Measurements from ENCODE around the gene ALG2.
A peak's percentile ranks its signal among the peaks of the same experiment; 100 is the strongest.

ALG2 gene

DNA sequence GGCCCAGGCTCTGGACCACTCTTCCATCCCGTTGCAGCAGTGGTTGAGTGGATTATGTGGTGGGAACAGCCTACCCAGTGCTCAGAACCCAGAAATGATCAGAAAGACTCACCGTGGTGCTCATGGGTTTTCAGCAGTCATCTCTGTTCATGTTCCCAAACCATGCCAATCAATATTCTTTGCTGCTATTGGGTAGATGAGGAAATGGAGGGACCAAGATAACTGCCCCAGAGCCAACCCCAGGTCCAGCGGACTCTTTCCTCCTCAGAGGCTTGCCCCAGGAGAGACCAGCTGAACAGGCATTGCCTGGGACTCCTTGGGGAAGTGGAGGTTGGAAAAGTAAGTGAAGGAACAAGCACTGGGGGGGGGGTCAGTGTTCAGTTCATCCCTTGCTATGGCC, 38.1 kb downstream of the ALG2 start:
- H3K27ac ChIP-seq (replicated peaks): no peak overlapping the region
- no peak for DNase-seq (ENCODE audit: low read depth in 1 of 2, low spot score in 1 of 2)
- H3K27me3 ChIP-seq (ENCODE audit: insufficient read depth, poor library complexity, severe bottlenecking): no peaks in the 10 kb centered on the region
- TF ChIP-seq, protein P1, sequence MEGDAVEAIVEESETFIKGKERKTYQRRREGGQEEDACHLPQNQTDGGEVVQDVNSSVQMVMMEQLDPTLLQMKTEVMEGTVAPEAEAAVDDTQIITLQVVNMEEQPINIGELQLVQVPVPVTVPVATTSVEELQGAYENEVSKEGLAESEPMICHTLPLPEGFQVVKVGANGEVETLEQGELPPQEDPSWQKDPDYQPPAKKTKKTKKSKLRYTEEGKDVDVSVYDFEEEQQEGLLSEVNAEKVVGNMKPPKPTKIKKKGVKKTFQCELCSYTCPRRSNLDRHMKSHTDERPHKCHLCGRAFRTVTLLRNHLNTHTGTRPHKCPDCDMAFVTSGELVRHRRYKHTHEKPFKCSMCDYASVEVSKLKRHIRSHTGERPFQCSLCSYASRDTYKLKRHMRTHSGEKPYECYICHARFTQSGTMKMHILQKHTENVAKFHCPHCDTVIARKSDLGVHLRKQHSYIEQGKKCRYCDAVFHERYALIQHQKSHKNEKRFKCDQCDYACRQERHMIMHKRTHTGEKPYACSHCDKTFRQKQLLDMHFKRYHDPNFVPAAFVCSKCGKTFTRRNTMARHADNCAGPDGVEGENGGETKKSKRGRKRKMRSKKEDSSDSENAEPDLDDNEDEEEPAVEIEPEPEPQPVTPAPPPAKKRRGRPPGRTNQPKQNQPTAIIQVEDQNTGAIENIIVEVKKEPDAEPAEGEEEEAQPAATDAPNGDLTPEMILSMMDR (IDR thresholded peaks at IDR 0.05; ENCODE audit: insufficient read depth, low read length): no peak
- TF ChIP-seq POLR2AphosphoS5 (IDR thresholded peaks at IDR 0.05; ENCODE audit: low read depth) (no peak), SPI1 (IDR thresholded peaks at IDR 0.05; ENCODE audit: borderline replicate concordance, low read depth) (no peak), GABPA (IDR thresholded peaks at IDR 0.05; ENCODE audit: low read depth) (no peak)
- TF ChIP-seq, protein P2, sequence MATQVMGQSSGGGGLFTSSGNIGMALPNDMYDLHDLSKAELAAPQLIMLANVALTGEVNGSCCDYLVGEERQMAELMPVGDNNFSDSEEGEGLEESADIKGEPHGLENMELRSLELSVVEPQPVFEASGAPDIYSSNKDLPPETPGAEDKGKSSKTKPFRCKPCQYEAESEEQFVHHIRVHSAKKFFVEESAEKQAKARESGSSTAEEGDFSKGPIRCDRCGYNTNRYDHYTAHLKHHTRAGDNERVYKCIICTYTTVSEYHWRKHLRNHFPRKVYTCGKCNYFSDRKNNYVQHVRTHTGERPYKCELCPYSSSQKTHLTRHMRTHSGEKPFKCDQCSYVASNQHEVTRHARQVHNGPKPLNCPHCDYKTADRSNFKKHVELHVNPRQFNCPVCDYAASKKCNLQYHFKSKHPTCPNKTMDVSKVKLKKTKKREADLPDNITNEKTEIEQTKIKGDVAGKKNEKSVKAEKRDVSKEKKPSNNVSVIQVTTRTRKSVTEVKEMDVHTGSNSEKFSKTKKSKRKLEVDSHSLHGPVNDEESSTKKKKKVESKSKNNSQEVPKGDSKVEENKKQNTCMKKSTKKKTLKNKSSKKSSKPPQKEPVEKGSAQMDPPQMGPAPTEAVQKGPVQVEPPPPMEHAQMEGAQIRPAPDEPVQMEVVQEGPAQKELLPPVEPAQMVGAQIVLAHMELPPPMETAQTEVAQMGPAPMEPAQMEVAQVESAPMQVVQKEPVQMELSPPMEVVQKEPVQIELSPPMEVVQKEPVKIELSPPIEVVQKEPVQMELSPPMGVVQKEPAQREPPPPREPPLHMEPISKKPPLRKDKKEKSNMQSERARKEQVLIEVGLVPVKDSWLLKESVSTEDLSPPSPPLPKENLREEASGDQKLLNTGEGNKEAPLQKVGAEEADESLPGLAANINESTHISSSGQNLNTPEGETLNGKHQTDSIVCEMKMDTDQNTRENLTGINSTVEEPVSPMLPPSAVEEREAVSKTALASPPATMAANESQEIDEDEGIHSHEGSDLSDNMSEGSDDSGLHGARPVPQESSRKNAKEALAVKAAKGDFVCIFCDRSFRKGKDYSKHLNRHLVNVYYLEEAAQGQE (IDR thresholded peaks at IDR 0.05; ENCODE audit: insufficient replicate concordance, low read depth): no peak
- no peak overlapping the region for H3K4me3 ChIP-seq (replicated peaks; ENCODE audit: insufficient read depth, low read length)

DNA sequence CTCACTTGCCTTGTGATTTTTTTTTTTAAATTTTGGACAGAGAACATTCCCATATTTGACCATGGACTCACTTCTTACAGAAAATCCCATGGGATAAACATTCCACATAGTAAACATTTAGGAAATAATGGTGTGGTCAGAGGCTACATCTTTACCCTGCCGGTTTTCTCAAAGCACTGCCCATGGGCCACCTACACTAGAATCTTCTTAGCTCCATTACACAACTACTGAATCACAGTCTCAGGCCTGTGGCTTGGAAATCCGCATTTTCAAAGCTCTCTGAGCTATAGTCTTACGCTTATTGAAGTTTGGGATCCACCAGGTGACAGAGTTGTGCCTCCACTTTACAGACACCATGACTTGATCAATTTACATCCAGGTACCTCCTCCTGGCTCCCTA, 39.4 kb downstream of the ALG2 start:
- H3K4me3 ChIP-seq (replicated peaks; ENCODE audit: insufficient read depth, low read length): no peak overlapping the region
- no peak for DNase-seq (ENCODE audit: low read depth in 1 of 2, low spot score in 1 of 2)
- TF ChIP-seq, protein P2 (IDR thresholded peaks at IDR 0.05; ENCODE audit: insufficient replicate concordance, low read depth): no peak
- TF ChIP-seq, protein P1 (IDR thresholded peaks at IDR 0.05; ENCODE audit: insufficient read depth, low read length): no peak
- TF ChIP-seq GABPA (IDR thresholded peaks at IDR 0.05; ENCODE audit: low read depth) (no peak), SPI1 (IDR thresholded peaks at IDR 0.05; ENCODE audit: borderline replicate concordance, low read depth) (no peak), POLR2AphosphoS5 (IDR thresholded peaks at IDR 0.05; ENCODE audit: low read depth) (no peak)
- no peak overlapping the region for H3K27ac ChIP-seq (replicated peaks)
- no peaks in the 10 kb centered on the region for H3K27me3 ChIP-seq (ENCODE audit: insufficient read depth, poor library complexity, severe bottlenecking)

DNA sequence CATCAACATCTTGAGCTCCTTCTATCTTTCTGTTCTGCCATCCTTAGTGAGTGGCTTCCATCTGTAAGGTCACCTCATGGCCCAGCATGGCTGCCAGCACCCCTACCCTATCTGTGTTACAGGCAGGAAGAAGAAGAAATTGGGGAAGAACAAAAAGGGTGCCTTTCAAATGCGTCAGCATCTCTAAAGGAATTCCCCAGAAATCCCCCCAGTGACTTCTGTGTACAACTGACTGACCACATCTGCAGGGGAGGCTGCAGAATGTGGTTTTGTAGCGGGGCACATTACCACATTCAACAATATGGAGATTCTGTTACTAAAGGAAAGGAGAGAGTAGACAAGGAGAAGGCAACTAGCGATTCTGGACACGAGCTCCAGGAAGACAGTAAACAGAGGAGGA, 40.1 kb downstream of the ALG2 start:
- Histone ChIP-seq H3K27ac (replicated peaks) (no peak overlapping the region), H3K4me3 (replicated peaks; ENCODE audit: insufficient read depth, low read length) (no peak overlapping the region), H3K27me3 (ENCODE audit: insufficient read depth, poor library complexity, severe bottlenecking) (no peaks in the 10 kb centered on the region)
- TF ChIP-seq, protein P1 (IDR thresholded peaks at IDR 0.05; ENCODE audit: insufficient read depth, low read length): no peak
- TF ChIP-seq, protein P2 (IDR thresholded peaks at IDR 0.05; ENCODE audit: insufficient replicate concordance, low read depth): no peak
- TF ChIP-seq SPI1 (IDR thresholded peaks at IDR 0.05; ENCODE audit: borderline replicate concordance, low read depth) (no peak), POLR2AphosphoS5 (IDR thresholded peaks at IDR 0.05; ENCODE audit: low read depth) (no peak), GABPA (IDR thresholded peaks at IDR 0.05; ENCODE audit: low read depth) (no peak)
- peak in 1 of 2 experiments; percentile 28 for DNase-seq (ENCODE audit: low read depth in 1 of 2, low spot score in 1 of 2)

Measured in HL-60 (cell line).